A549 (cell line): ENCODE results near the gene GID4. TPM values are rescaled to one million over a fixed set of nuclear protein-coding genes. Genes with fewer than 3 reads are reported as not detected.

ENCODE experiments used
- ATAC-seq, 2 experiments: fragments of 200-7000 bp in 1 of 2; fragments of >200 bp in 1 of 2; cut with Nextera tagmentation in 1 of 2; cut with Tn5 transposase in 1 of 2; 3 replicates each; pipeline versions ENCODE4 v1.8.0 to v1.9.1; 2018 to 2020; ENCODE audit warnings: mild to moderate bottlenecking in 1 of 2, moderate library complexity in 1 of 2
- CTCF ChIA-PET: fragments of 300-600 bp; sonication (Branson Sonifier 250); formaldehyde crosslinking; extraction: SDS; loops from one replicate; lab custom pipeline; 2021; ENCODE audit warnings: antibody characterized with exemption, inconsistent platforms; lab: Yijun Ruan, JAX
- POLR2A ChIA-PET: fragments of 350-600 bp; formaldehyde crosslinking; extraction: SDS; loops from one replicate; lab custom pipeline; 2021; ENCODE audit warnings: antibody characterized with exemption, inconsistent platforms; lab: Yijun Ruan, JAX
- DNase-seq, 2 experiments: peaks; one replicate each; pipeline versions ENCODE4 v3.0.0 to v3.0.0-alpha.2; 2011 to 2016; ENCODE audit warnings: low read depth in 1 of 2, low spot score in 1 of 2
- FAIRE-seq: peaks from 2 replicates; lab custom pipeline; 2011; peaks lifted over from hg19 to GRCh38; lab: Jason Lieb, UNC
- H3K27ac ChIP-seq, 2 experiments: fragments of >200 bp; sonication (Bioruptor Twin); formaldehyde crosslinking; 3 replicates each; pipeline ENCODE4 v1.5.1; 2016 to 2017
- H3K4me1 ChIP-seq: fragments of >200 bp; sonication (Bioruptor Twin); formaldehyde crosslinking; 3 replicates; pipeline ENCODE4 v1.6.1; 2016
- H3K4me2 ChIP-seq: fragments of >200 bp; sonication (Bioruptor Twin); formaldehyde crosslinking; 3 replicates; pipeline ENCODE4 v1.6.1; 2016
- H3K4me3 ChIP-seq: fragments of >200 bp; sonication (Bioruptor Twin); formaldehyde crosslinking; 3 replicates; pipeline ENCODE4 v1.5.1; 2016
- H3K9me3 ChIP-seq: fragments of >200 bp; sonication (Bioruptor Twin); formaldehyde crosslinking; 3 replicates; pipeline ENCODE4 v1.6.1; 2016
- ATOH8 ChIP-seq: fragments of 250-450 bp; sonication (Bioruptor Pico); IDR thresholded peaks from 2 replicates; pipeline ENCODE4 v1.5.0; 2020; ENCODE audit warnings: low read depth, mild to moderate bottlenecking, moderate library complexity
- CBX2 ChIP-seq: fragments of 200-600 bp; sonication (generic); IDR thresholded peaks from 2 replicates; pipeline ENCODE4 v1.6.1; 2016; ENCODE audit warnings: low read depth, mild to moderate bottlenecking, borderline replicate concordance
- CBX8 ChIP-seq: fragments of 200-600 bp; sonication (generic); IDR thresholded peaks from 2 replicates; pipeline ENCODE4 v1.6.1; 2016
- FOXS1 ChIP-seq: fragments of 250-450 bp; sonication (Bioruptor Pico); IDR thresholded peaks from 2 replicates; pipeline ENCODE4 v1.5.0; 2020; ENCODE audit warnings: mild to moderate bottlenecking, moderate library complexity
- HDAC2 ChIP-seq: fragments of 200-600 bp; sonication (generic); IDR thresholded peaks from 2 replicates; pipeline ENCODE4 v1.6.1; 2016
- HMGXB4 ChIP-seq: fragments of 250-450 bp; sonication (Bioruptor Pico); IDR thresholded peaks from 2 replicates; pipeline ENCODE4 v1.5.0; 2021; ENCODE audit warnings: mild to moderate bottlenecking, moderate library complexity, borderline replicate concordance
- HOXA7 ChIP-seq: fragments of 250-450 bp; sonication (Bioruptor Pico); IDR thresholded peaks from 2 replicates; pipeline ENCODE4 v1.5.0; 2020; ENCODE audit warnings: mild to moderate bottlenecking, moderate library complexity
- MAFK ChIP-seq: fragments of 450-650 bp; IDR thresholded peaks from 2 replicates; pipeline ENCODE4 v1.6.1; 2014; ENCODE audit not compliant: partially characterized antibody
- MAX ChIP-seq: IDR thresholded peaks from 2 replicates; pipeline ENCODE4 v1.6.1; 2012
- MAZ ChIP-seq: fragments of 150-350 bp; IDR thresholded peaks from 2 replicates; pipeline ENCODE4 v1.6.1; 2014; ENCODE audit warnings: antibody characterized with exemption, low read depth, low read length, borderline replicate concordance
- NPAS2 ChIP-seq: fragments of 250-450 bp; sonication (Bioruptor Pico); IDR thresholded peaks from 2 replicates; pipeline ENCODE4 v1.8.0; 2022; ENCODE audit warnings: mild to moderate bottlenecking, moderate library complexity, borderline replicate concordance
- NR3C1 ChIP-seq: fragments of >200 bp; sonication (Bioruptor Twin); formaldehyde crosslinking; IDR thresholded peaks from 3 replicates; pipeline ENCODE4 v1.6.1; 2017
- PBX3 ChIP-seq: IDR thresholded peaks from 2 replicates; pipeline ENCODE4 v1.6.1; 2012
- POLR2A ChIP-seq: IDR thresholded peaks from 2 replicates; pipeline ENCODE4 v1.6.1; 2012; ENCODE audit warnings: mild to moderate bottlenecking, low read length
- POLR2AphosphoS2 ChIP-seq: conservative IDR thresholded peaks from 2 replicates; pipeline ENCODE4 v1.6.1; 2012; ENCODE audit warnings: low read length, improper control_type of control experiment, inconsistent platforms
- RAD21 ChIP-seq, 2 experiments: fragments of >200 bp in 1 of 2; sonication (Bioruptor Twin) in 1 of 2; formaldehyde crosslinking in 1 of 2; IDR thresholded peaks in 1 of 2; conservative IDR thresholded peaks in 1 of 2; 2 replicates in 1 of 2; 3 replicates in 1 of 2; pipeline ENCODE4 v1.6.1; 2012 to 2018; ENCODE audit warnings: inconsistent platforms in 1 of 2
- RARB ChIP-seq: fragments of 250-450 bp; sonication (Bioruptor Pico); IDR thresholded peaks from 2 replicates; pipeline ENCODE4 v1.8.0; 2021; ENCODE audit warnings: mild to moderate bottlenecking, moderate library complexity
- RCOR1 ChIP-seq: fragments of 150-350 bp; IDR thresholded peaks from 2 replicates; pipeline ENCODE4 v1.6.1; 2014; ENCODE audit warnings: antibody characterized with exemption, low read length, low read depth
- REST ChIP-seq: fragments of 200-600 bp; sonication (generic); IDR thresholded peaks from 2 replicates; pipeline ENCODE4 v1.6.1; 2016; ENCODE audit warnings: antibody characterized with exemption, mild to moderate bottlenecking, moderate library complexity
- RFX5 ChIP-seq: fragments of 450-650 bp; IDR thresholded peaks from 2 replicates; pipeline ENCODE4 v1.7.1; 2014; ENCODE audit warnings: antibody characterized with exemption, mild to moderate bottlenecking, moderate library complexity
- RNF2 ChIP-seq: fragments of 200-600 bp; sonication (generic); IDR thresholded peaks from 2 replicates; pipeline ENCODE4 v1.6.1; 2016; ENCODE audit warnings: low read depth, mild to moderate bottlenecking, antibody characterized with exemption, moderate library complexity, borderline replicate concordance
- SMC3 ChIP-seq: fragments of >200 bp; sonication (Bioruptor Twin); formaldehyde crosslinking; IDR thresholded peaks from 3 replicates; pipeline ENCODE4 v1.6.1; 2018; ENCODE audit warnings: inconsistent platforms
- TP53 ChIP-seq: fragments of 250-450 bp; sonication (Bioruptor Pico); IDR thresholded peaks from 2 replicates; pipeline ENCODE4 v1.5.0; 2021; ENCODE audit warnings: mild to moderate bottlenecking, moderate library complexity
- USF2 ChIP-seq: fragments of 450-650 bp; IDR thresholded peaks from 2 replicates; pipeline ENCODE4 v1.6.1; 2014; ENCODE audit warnings: antibody characterized with exemption
- ZSCAN20 ChIP-seq: fragments of 250-450 bp; sonication (Bioruptor Pico); IDR thresholded peaks from 2 replicates; pipeline ENCODE4 v1.8.0; 2022; ENCODE audit warnings: mild to moderate bottlenecking, moderate library complexity
- WGBS: methylation state at CpG from one replicate; pipeline ENCODE4 v1.1.6; 2017; ENCODE audit errors: missing lambda C conversion rate; 5-methylcytosine and 5-hydroxymethylcytosine counted together
- polyA plus RNA-seq, 4 experiments: library from polyadenylated mRNA; depleted of rRNA in 3 of 4; stranded (reverse); fragments of >200 nt; fragmentation: RNase III in 1 of 4; extraction: RNeasy Plus Mini Kit Qiagen cat#74134 plus additional on column Dnase treatment in 1 of 4; gene quantifications; 2 replicates in 3 of 4; 3 replicates in 1 of 4; pipeline ENCODE4 v1.2.3, GENCODE V29; 2011 to 2017

GID4 gene
- polyA plus RNA-seq, 2 of the 4 experiments (the other 2 are of a cell fraction), result 11.2 to 11.5 TPM

GRCh38 chr17:18017958-18018357, 21.2 kb upstream of the GID4 start:
- Histone ChIP-seq H3K27ac (no peak overlapping the region), H3K4me3 (no peak overlapping the region), H3K9me3 (no peaks in the 10 kb centered on the region), H3K4me1 (no peaks in the 10 kb centered on the region), H3K4me2 (no peak overlapping the region)
- POLR2A ChIA-PET, result no interaction called here
- CTCF ChIA-PET, result interaction anchor here (1.3 to 4.1 kb wide), 5 partner anchors 12 to 33 kb away, joined by 3 to 14 read pairs (median 5); no protein-coding TSS in a partner anchor
- no peak for FAIRE-seq
- no peak for ATAC-seq
- TF ChIP-seq HOXA7 (CRISPR knock-in tag), result no peak
- DNase-seq, result no peak
- 87% methylated on average over 3 of the region's 3 CpGs for WGBS

- Histone ChIP-seq H3K4me2 (no peak overlapping the region), H3K9me3 (no peaks in the 10 kb centered on the region), H3K4me1 (no peaks in the 10 kb centered on the region), H3K27ac (no peak overlapping the region), H3K4me3 (no peak overlapping the region)
- CTCF ChIA-PET, result interaction anchor here (1.3 to 4.1 kb wide), 5 partner anchors 11 to 34 kb away, joined by 3 to 14 read pairs (median 5); no protein-coding TSS in a partner anchor
- POLR2A ChIA-PET, result no interaction called here
- TF ChIP-seq ATOH8 (CRISPR knock-in tag), result no peak
- TF ChIP-seq RARB (CRISPR knock-in tag), result no peak
- TF ChIP-seq RFX5, result no peak
- no peak for TF ChIP-seq RNF2
- no peak for TF ChIP-seq MAZ
- TF ChIP-seq SMC3, result no peak
- no peak for TF ChIP-seq ZSCAN20 (CRISPR knock-in tag)
- no peak for TF ChIP-seq TP53 (CRISPR knock-in tag)
- TF ChIP-seq RCOR1, result no peak
- no peak for TF ChIP-seq POLR2A
- TF ChIP-seq CBX8, result no peak
- TF ChIP-seq NR3C1, result no peak
- no peak for TF ChIP-seq USF2
- no peak for TF ChIP-seq POLR2AphosphoS2
- no peak for DNase-seq
- WGBS, result 92% methylated on average over 15 of the region's 15 CpGs
- ATAC-seq, result peak in 1 of 2 experiments; percentile 26; a peak in 3 of 6 replicates
- FAIRE-seq, result no peak
Measured at GRCh38 chr17:18018411-18018921, 20.7 kb upstream of the GID4 start.

- H3K4me2 ChIP-seq, result no peak overlapping the region
- H3K4me1 ChIP-seq, result no peaks in the 10 kb centered on the region
- no peak overlapping the region for H3K27ac ChIP-seq
- no peak for FAIRE-seq
- no peaks in the 10 kb centered on the region for H3K9me3 ChIP-seq
- no peak overlapping the region for H3K4me3 ChIP-seq
- no peak for ATAC-seq
- CTCF ChIA-PET, result interaction anchor here (1.2 to 7.6 kb wide), 8 partner anchors 14 to 350 kb away, joined by 3 to 51 read pairs (median 8); no protein-coding TSS in a partner anchor
- POLR2A ChIA-PET, result interaction anchor here (0.7 kb wide), 1 partner anchor 15 kb away, joined by 6 read pairs; no protein-coding TSS in a partner anchor
- 96% methylated on average over 2 of the region's 2 CpGs for whole genome bisulfite sequencing
- no peak for DNase-seq
- TF ChIP-seq RCOR1, result no peak
- no peak for TF ChIP-seq PBX3
- TF ChIP-seq MAX, result no peak
- no peak for TF ChIP-seq RAD21 (conservative IDR thresholded peaks at IDR 0.05 in 1 of 2, IDR thresholded peaks at IDR 0.05 in 1 of 2)
- TF ChIP-seq NR3C1, result no peak
- TF ChIP-seq REST, result no peak
- TF ChIP-seq MAFK, result no peak
- TF ChIP-seq SMC3, result no peak
- TF ChIP-seq CBX2, result no peak
- TF ChIP-seq RARB (CRISPR knock-in tag), result no peak
- TF ChIP-seq FOXS1 (CRISPR knock-in tag), result no peak
- no peak for TF ChIP-seq NPAS2 (CRISPR knock-in tag)
- TF ChIP-seq HDAC2, result no peak
- TF ChIP-seq HMGXB4, result no peak
Measured at GRCh38 chr17:18019838-18020154, 19.4 kb upstream of the GID4 start.
